Measurements from ENCODE around the gene PGS1.
"Not testable (repeated sequence)": the region's sequence is repeated elsewhere in the genome, so short reads cannot be mapped to it uniquely, and the experiment has no call there.

PGS1 gene, protein sequence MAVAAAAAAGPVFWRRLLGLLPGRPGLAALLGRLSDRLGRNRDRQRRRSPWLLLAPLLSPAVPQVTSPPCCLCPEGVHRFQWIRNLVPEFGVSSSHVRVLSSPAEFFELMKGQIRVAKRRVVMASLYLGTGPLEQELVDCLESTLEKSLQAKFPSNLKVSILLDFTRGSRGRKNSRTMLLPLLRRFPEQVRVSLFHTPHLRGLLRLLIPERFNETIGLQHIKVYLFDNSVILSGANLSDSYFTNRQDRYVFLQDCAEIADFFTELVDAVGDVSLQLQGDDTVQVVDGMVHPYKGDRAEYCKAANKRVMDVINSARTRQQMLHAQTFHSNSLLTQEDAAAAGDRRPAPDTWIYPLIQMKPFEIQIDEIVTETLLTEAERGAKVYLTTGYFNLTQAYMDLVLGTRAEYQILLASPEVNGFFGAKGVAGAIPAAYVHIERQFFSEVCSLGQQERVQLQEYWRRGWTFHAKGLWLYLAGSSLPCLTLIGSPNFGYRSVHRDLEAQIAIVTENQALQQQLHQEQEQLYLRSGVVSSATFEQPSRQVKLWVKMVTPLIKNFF

DNA sequence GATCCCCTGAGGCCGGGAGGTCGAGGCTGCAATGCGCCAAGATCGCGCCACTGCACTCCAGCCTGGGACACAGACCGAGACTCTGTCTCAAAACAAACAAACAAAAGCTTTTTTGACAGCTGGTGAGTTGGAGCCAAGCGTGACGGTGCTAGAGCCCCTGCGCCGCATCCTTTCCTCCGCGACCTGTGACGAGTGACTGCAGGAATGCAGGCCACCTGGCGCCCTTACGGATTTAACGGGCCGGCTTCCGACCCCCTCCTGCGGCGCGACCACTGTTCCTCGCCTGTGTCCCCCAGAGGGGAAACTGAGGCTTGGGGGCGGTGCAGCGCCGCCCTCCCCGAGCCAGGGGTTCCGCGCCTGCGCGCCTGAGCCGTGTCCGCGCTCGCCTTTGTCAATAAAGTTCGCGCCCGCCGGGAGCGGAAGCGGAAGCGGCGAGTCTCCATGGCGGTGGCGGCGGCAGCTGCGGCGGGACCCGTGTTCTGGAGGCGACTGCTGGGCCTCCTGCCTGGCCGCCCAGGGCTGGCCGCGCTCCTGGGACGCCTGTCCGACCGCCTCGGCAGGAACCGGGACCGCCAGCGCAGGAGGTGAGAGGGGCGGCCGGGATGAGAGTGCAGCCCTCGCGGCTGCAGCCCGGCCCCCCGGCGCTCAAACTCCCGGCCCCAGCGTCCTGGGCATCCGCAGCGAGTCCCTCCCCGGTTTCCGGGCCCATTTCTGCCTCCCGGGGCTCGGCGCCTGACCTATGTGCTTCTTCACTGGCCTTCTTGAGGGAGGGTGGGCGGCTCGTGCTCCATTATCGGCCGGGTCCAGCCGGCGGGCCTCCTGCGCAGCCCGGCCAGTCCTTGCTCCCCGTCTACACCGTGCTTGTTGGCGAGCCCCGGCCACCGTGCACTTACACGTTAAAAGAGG, at the start of gene PGS1:
TSS of gene PGS1 (plus strand) at position 425 of the 906 bp plus-strand sequence. CDS start at position 442, 17 bp downstream.
- peak; percentile 69 to 72 for DNase-seq (ENCODE audit: low read depth in 2 of 2, low spot score in 1 of 2)

DNA sequence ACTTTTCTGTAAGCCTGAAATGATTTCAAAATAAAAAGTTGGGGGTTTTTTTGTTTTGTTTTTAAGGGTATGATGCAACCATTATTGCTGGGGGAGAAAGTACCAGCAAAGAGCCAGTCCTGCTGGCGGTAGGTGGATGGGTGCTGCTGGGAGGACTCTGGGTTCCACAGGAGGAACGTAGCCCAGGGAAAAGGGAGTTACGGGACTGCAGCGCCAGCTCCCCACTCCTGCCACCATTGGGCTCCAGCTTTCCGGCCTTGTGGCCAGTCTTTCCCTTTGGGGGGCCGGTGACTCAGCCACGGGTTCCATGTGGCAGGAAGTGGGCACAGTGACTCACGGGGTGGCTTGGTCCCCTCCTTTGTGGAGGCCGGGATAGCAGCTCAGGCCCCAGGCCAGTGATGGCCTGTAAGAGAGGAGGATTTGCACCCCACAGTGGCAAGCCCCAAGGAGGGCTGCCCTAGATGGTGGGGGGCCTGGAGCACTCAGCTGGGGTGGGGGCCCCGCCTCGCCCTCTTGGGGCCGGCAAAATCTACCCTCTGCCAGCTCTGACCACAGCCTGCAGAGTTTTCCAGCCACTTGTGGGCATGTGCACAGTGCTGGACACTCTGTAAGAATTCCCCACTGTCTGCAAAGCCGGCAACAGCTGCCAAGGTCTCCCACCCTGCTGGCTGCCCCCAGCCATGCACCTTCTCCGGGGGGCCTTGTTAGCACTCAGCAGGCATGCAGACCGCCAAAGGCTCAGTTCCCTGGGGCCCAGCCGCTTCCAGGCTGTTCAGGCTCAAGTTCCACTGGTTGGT, 49.0 kb upstream of the PGS1 start:
- DNase-seq (ENCODE audit: low read depth in 2 of 2, low spot score in 1 of 2): no peak

DNA sequence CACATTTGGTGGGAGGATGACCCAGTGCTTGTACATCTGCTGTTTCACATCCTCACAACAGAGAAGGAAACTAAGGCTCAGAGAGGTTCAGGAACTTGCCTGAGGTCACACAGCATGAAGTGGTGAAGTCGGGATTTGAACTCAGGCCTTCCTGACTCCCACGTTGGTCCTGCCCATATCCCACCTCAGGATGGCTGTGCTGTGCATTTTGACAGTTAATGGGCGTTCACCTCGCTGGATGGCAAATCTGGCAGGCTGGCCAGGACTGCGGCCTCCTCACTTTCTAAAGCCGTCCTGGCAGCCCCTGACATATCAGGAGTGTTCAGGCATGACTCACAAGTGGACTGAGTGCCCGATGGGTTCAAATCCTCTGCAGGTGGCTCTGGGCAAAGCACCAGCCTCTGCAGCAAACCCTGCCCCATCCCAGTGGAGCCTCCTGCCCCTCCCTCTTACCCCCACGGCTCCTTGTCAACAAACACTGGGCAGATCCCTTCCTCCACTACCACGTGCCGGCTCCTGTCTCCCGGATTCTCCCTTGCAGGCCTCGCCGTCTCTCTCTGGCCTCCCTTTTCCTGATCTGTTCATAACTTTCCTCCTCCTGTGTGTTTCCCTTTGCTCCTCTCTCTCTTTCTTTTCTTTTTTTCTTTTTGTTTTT, 47.8 kb upstream of the PGS1 start:
- DNase-seq (ENCODE audit: low read depth in 2 of 2, low spot score in 1 of 2): no peak

DNA sequence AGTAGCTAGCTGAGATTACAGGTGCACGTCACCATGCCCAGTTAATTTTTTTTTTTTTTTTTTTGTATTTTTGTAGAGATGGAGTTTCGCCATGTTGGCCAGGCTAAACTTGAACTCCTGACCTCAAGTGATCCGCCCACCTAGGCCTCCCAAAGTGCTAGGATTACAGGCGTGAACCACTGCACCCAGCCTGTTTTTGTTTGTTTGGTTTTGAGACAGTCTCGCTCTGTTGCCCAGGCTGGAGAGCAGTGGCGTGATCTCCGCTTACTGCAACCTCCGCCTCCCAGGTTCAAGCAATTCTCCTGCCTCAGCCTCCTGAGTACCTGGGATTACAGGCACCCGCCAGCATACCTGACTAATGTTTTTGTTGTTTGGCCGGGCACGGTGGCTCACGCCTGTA, 47.1 kb upstream of the PGS1 start:
- DNase-seq (ENCODE audit: low read depth in 2 of 2, low spot score in 1 of 2): not testable (repeated sequence)

DNA sequence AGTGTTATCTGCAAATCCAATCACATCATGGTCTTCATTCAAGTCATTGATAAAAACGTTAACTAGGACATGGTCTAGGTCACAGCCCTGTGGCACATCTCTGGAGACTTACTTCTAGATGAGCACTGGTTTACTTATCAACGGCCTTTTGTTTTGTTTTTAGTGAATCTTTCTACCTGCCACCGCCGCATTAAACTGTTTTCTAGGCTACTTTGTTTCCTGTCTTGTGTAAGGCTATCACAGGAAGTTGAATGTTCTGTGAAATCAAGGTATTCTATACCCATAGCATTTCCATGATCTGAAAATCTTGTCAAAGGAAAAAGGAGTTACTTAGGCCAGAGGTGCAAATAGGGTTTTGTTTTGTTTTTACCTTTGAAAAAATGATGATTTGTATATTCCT, 45.5 kb upstream of the PGS1 start:
- DNase-seq (ENCODE audit: low read depth in 2 of 2, low spot score in 1 of 2): no peak

DNA sequence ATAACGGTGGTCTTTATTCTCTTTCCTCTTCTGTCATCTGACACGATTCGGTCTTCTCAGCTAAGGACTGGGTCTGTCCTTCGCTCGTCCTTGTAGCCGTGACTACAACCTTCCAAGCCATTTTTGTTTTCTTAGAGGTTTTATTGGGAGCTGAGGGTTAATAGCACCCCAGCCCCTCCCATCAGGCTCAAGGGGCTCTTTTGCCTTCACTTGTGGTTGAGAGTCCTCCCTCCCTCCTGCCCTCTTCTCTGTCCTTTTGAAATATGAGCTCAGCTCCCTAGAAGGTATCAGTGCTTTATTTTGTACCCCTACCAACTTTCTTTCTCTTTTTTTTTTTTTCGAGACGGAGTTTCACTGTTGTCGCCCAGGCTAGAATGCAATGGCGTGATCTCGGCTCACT, 43.2 kb upstream of the PGS1 start:
- no peak for DNase-seq (ENCODE audit: low read depth in 2 of 2, low spot score in 1 of 2)

DNA sequence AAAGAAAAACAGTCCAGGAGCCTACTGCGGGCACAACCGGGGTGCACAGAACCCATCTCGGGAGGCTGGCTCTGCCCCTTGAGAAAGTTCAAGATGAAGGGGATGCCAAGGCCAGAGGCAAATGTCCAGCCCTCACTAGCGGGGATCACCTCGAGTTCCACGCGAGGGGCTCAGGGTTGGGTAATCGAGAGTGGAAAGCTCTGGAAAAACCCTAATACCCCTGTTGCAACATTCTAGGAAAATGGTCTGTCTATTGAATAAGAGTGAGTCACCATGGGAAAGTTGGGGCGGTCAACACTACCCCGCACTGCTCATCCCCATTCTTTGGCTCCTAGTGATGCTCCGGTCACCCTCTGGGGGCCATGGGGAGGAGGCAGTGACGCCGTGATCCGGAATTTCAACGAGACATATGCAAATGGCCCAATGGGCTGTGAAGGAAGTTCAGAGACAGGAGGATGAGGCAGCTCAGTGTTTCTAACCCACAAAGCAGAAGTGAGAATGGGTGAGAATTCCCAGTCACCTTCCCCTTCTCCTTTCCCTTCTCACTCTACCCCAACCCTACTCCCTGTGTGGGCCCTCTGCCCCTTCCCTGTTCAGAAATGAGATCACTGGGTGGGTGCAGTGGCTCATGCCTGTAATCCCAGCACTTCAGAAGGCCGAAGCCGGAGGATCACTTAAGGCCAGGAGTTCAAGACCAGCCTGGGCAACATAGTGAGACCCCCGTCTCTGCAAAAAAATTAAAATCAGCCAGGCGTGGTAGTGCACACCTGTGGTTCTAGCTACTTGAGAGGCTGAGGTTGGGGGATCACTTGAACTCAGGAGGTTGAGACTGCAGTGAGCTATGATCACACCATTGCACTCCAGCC, 41.0 kb upstream of the PGS1 start:
- no peak for DNase-seq (ENCODE audit: low read depth in 2 of 2, low spot score in 1 of 2)

DNA sequence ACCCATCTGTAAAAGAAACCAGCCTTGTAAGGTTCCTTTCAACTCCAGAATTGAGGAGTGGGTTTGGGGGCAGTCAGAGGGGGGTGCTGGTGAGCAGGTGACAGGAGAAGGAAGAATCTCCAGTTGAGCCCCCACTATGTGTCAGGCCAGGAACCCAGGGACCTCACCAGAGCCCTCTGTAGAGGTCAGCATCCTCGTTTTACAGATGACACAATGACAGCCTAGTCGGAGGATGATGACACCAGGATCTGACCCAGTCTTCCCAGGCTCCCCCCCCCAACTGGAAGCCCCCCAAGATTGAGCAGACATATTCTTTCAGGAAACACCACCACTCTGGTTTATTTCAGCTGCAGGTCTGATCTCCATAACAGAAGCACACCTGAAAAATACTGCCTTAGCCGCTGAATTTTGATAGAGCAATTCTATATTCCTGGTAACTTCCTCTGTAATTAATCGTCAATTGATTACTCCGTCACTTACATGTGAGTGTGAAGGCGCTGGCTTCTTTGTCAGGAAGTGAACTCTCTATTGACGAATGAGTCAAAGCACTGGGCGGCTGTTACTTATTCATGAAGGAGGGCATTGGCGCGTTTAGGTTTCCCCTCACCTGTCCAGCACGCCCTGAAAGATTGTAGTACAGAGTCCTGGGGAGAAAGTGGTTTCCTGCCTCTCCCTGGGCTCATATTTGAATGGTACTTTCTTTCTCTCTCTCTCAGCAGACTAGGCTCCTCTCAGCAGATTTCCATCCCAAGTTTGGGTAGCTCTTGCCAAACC, 39.8 kb upstream of the PGS1 start:
- no peak for DNase-seq (ENCODE audit: low read depth in 2 of 2, low spot score in 1 of 2)

DNA sequence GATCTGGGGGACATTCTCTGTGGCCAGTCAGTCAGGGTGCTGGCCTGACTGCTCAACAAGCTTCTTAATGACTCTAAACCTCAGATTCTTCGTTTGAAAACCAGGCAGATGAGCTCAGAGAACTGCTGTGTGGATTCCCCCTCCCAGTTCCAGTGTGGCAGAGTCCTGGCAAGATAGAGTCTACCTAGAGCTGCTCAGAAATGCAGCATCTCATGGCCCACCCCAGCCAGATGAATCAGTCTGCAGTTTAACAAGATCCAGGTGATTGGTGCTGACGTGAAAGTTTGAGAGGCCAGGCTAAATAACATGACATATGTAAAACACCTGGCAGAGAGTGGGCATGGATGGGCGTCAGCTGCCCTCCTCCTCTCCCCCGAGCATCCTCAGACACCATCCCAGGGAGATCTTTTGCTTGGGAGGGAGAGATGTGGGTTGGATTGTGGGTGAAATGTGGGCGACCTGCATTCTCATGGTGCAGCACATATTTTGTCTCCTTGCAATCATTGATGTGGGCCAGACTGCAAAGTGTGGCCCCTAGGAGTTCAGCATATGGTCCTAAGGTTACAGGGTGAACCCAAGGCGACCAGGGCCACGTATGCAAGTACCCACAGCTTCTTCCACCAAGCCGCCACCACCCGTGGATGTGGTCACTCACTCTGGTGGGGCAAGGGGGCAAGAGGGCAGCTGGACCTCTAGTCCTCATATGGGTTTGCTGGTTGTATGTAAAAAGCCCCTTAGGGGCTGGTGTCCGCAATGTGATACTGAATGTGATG, 38.1 kb upstream of the PGS1 start:
- no peak for DNase-seq (ENCODE audit: low read depth in 2 of 2, low spot score in 1 of 2)

DNA sequence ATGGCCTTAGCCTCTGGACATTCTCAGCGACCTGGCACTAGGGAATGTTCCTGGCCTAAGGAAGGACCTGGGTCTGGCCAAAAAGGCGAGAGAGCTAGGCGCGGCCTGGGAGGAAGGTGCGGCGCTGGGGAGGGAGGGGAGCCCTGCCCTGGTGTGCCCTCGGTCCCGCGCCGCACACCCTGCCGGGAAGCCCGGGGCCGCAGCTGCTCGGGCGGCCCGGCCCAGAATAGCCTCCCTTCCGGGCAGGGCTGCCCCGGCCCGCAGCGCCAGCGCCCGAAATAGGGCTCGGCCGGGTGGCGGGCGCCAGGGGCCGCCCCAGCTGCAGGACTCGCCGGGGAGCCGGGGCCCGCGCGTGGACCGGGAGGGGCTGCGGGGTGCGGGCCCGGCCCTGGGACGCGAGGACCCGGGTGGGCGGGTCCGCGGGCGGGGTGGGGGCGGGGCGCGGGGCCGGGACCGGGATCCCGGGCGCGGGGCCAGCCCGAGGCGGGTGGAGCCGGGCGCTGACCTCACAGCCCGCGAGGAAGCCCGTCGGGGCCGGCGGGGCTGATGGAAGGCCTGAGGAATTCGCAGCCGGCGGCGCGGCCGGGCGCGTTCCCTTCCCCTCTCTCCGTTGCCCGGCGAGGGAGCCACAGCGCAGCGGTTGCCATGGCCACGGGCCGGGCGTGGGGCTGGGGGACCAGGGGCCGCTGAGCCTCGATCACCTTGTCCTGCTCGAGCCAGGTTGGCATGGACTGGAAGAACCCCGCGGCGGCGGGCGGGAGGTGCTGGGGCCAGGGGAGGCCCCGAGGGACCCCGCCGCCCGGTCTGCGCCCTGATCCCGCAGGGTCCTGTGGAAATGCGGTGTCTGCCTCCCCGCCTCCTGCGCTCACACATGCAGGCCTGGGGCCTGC, 36.6 kb upstream of the PGS1 start:
- DNase-seq (ENCODE audit: low read depth in 2 of 2, low spot score in 1 of 2): no peak

DNA sequence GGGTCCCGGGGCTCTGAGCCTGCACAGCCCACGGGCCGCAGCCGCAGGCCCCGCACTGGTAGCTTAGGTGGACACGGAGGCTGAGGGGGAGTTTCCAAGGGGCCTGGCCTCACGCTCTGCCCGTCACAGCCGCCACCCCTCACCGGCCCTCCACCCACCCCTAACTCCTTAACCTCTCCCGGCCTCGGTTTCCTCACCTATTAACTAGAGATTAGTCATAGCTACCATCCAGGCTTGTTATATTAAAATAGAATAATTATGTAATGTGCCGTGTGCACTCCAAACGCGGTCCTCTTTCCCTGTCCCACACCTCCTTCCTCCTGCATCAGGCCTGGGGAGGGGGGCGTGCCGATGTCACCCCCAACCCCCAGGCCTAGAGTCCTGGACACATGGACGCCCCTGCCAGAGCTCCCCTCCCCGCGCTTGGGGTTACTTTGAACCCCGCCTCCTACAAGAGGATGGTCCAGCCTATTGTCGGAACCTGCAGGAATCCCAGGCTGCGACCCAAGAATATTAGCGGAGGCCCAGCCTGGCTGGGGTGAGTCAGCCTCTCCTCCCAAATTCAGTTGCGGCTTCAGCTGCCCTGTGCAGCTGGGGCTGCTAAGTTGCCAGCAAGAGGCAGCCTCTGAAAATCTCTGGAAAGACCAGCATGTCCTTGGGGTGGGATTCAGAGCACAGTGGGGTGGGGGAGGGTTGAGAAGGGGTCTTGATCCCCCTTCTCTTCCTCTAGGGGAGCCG, 35.8 kb upstream of the PGS1 start:
- no peak for DNase-seq (ENCODE audit: low read depth in 2 of 2, low spot score in 1 of 2)

DNA sequence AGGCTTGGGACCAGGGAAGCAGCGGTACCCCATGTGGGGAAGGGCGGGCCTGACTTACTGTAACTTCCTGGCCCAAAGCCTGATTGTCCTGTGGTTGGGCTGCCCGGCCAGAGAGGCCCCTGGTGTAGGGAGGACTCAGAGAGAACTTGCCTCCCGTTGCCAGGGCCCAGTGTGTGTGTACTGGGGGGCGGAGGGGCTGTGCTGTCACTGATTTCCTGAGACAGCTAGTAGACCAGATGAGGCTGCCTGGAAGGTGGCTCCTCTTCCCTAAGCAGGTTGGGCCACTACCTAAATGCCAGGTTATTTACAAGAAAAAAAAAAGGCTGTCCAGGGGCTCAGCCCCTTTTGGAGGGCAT, 35.3 kb upstream of the PGS1 start:
- DNase-seq (ENCODE audit: low read depth in 2 of 2, low spot score in 1 of 2): no peak

DNA sequence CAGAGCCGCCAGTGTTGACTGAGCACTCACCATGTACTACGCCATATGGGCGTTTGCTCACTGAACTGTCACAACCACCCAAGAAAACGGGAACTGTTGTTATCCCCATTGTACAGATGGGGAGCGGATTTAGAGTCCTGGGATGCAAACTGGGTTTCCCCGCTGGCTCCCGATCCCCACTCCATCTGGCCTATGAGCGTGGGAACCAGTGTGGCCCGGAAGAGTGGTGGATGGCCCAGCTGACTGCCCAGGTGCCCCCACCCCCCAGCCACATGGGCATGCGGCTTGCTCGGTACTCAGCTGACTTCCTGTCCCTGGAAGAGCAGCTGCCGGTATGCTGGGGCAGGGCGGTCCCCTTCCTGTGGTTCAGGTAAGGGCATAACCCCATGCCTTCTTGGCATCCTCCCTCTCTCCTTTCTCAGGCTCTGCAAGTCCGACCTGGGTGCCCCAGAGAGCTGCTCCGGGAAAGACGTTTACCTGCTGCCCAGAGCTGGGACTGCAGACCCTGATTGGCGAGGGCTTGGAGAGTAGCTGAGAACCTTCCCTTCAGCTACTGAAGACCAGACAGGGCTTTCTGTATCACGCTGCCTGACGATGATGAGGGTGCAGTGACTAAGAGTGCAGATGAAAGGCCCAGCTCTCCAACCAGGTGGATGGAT, 34.8 kb upstream of the PGS1 start:
- peak; percentile 42 to 44 for DNase-seq (ENCODE audit: low read depth in 2 of 2, low spot score in 1 of 2)

DNA sequence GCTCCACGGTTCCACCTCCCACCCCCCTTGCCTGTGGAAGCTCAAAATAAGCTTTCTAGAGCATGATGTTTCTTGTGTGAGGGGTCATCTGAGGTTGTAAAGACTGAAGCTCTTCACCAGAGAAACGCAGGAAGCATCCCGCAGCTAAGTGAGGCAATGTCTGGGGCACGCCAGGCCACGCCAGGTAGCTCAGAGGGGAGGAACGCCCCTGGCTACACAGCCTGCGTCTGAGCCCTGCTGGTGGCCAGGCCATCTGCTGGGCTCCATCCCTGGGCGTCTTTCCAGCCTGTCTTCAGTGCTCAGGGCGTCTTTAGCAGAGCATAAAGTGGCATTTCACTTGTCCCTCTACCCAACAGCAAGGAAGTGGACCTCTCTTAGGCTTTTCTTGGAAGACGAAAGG, 33.8 kb upstream of the PGS1 start:
- no peak for DNase-seq (ENCODE audit: low read depth in 2 of 2, low spot score in 1 of 2)

DNA sequence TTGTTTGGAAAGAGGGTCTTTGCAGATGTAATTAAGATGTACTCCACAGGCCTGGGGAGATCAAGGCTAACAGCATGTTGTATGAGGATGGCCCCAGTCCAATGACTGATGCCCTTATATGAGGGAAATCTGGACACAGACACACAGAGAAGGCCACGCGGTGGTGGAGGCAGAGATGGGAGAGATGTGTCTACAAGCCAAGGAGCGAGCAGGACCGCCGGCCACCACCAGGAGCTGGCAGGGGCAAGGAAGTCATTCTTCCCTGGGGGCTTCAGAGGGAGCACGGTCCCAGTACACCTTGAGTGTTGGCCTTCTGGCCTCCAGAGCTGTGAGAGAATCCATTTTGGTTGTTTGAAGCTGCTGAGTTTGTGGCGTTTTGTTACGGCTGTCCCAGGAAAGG, 33.3 kb upstream of the PGS1 start:
- no peak for DNase-seq (ENCODE audit: low read depth in 2 of 2, low spot score in 1 of 2)
